H1 (cell line): Measurements from ENCODE around the gene PPM1D. TPM values are rescaled to one million over a fixed set of nuclear protein-coding genes. Genes with fewer than 3 reads are reported as not detected.

Experiments used
- CTCF ChIA-PET: fragments of 300-600 bp; sonication (Branson Sonifier 250); formaldehyde crosslinking; loops from one replicate; lab custom pipeline; 2021; ENCODE audit not compliant: partially characterized antibody; lab: Charles Lee
- POLR2A ChIA-PET: fragments of 300-600 bp; sonication (Branson Sonifier 250); formaldehyde crosslinking; loops from one replicate; lab custom pipeline; 2021; ENCODE audit warnings: inconsistent platforms; ENCODE audit not compliant: partially characterized antibody; lab: Charles Lee
- DNase-seq, 2 experiments: peaks; one replicate each; pipeline versions ENCODE4 v3.0.0 to v3.0.0-alpha.2; 2010 to 2022; ENCODE audit warnings: low spot score in 2 of 2, low read depth in 1 of 2, mixed read lengths in 1 of 2
- FAIRE-seq: peaks from 2 replicates; lab custom pipeline; 2011; peaks lifted over from hg19 to GRCh38; lab: Jason Lieb, UNC
- H2AFZ ChIP-seq: 2 replicates; pipeline ENCODE4 v1.8.1; 2012; ENCODE audit warnings: low read length, inconsistent platforms
- H2AK5ac ChIP-seq: 2 replicates; pipeline ENCODE4 v1.6.1; 2013; ENCODE audit warnings: low read depth, low read length
- H2BK120ac ChIP-seq: replicated peaks from 2 replicates; pipeline ENCODE3; 2013; ENCODE audit warnings: low read depth, low read length, inconsistent platforms
- H2BK12ac ChIP-seq: 2 replicates; pipeline ENCODE4 v1.6.1; 2013; ENCODE audit warnings: low read depth, low read length
- H2BK15ac ChIP-seq: 2 replicates; pipeline ENCODE4 v1.6.1; 2013; ENCODE audit warnings: low read length
- H2BK20ac ChIP-seq: 2 replicates; pipeline ENCODE4 v1.6.1; 2013; ENCODE audit warnings: low read length
- H2BK5ac ChIP-seq: 2 replicates; pipeline ENCODE4 v1.6.1; 2013; ENCODE audit warnings: low read depth, low read length
- H3K14ac ChIP-seq: 2 replicates; pipeline ENCODE4 v1.6.1; 2013; ENCODE audit warnings: inconsistent platforms; ENCODE audit not compliant: insufficient read length
- H3K18ac ChIP-seq: 2 replicates; pipeline ENCODE4 v1.6.1; 2013; ENCODE audit warnings: low read length; ENCODE audit errors: extremely low read depth
- H3K23ac ChIP-seq: 2 replicates; pipeline ENCODE4 v1.6.1; 2013; ENCODE audit warnings: inconsistent platforms; ENCODE audit not compliant: insufficient read length
- H3K23me2 ChIP-seq: 2 replicates; pipeline ENCODE4 v1.6.1; 2013; ENCODE audit warnings: low read depth, low read length
- H3K27ac ChIP-seq: 2 replicates; pipeline ENCODE4 v1.6.1; 2011; ENCODE audit warnings: low read depth, low read length, inconsistent platforms
- H3K27me3 ChIP-seq, 4 experiments: replicated peaks in 1 of 4; 1 replicate in 1 of 4; 2 replicates in 3 of 4; pipeline versions ENCODE4 v1.6.1 to v1.8.1; 2011 to 2013; ENCODE audit warnings: low read length in 3 of 4, mild to moderate bottlenecking in 3 of 4, inconsistent platforms in 2 of 4, mixed read lengths in 2 of 4, moderate library complexity in 1 of 4; ENCODE audit not compliant: control insufficient read depth in 3 of 4, insufficient read depth in 3 of 4; ENCODE audit errors: extremely low read depth in 1 of 4
- H3K36me3 ChIP-seq, 4 experiments: 2 replicates each; pipeline versions ENCODE4 v1.6.1 to v1.8.1; 2011 to 2013; ENCODE audit warnings: mild to moderate bottlenecking in 4 of 4, low read length in 3 of 4, moderate library complexity in 2 of 4, control low read depth in 1 of 4, inconsistent platforms in 1 of 4; ENCODE audit not compliant: insufficient read depth in 4 of 4, control insufficient read depth in 2 of 4
- H3K4ac ChIP-seq: replicated peaks from 2 replicates; pipeline ENCODE3; 2013; ENCODE audit warnings: low read length, low read depth, mixed read lengths, inconsistent platforms; ENCODE audit not compliant: insufficient read length
- H3K4me1 ChIP-seq, 4 experiments: replicated peaks in 1 of 4; 1 replicate in 1 of 4; 2 replicates in 3 of 4; pipeline versions ENCODE4 v1.6.1 to v1.8.1; 2011 to 2013; ENCODE audit warnings: low read length in 3 of 4, inconsistent platforms in 2 of 4, mixed read lengths in 1 of 4; ENCODE audit not compliant: insufficient read depth in 4 of 4, control insufficient read depth in 3 of 4
- H3K4me2 ChIP-seq, 2 experiments: 2 replicates each; pipeline versions ENCODE4 v1.6.1 to v1.8.1; 2011 to 2013; ENCODE audit warnings: low read depth in 2 of 2, low read length in 2 of 2, control low read depth in 1 of 2, inconsistent platforms in 1 of 2, mild to moderate bottlenecking in 1 of 2; ENCODE audit not compliant: insufficient read depth in 1 of 2
- H3K4me3 ChIP-seq, 4 experiments: fragments of 200-600, 300-600 bp in 1 of 4; sonication (generic), shearing (Covaris generic), sonication (Bioruptor Twin) in 1 of 4; 2 replicates each; pipeline versions ENCODE4 v1.5.1 to v1.8.1; 2011 to 2016; ENCODE audit warnings: low read length in 4 of 4, low read depth in 3 of 4, control low read depth in 2 of 4, inconsistent platforms in 2 of 4, mild to moderate bottlenecking in 2 of 4, mixed read lengths in 1 of 4, moderate library complexity in 1 of 4; ENCODE audit not compliant: insufficient read depth in 2 of 4; ENCODE audit errors: extremely low read depth in 1 of 4
- H3K56ac ChIP-seq: replicated peaks from 2 replicates; pipeline ENCODE3; 2013; ENCODE audit warnings: low read depth, mild to moderate bottlenecking, mixed read lengths, low read length, inconsistent platforms; ENCODE audit not compliant: insufficient read length
- H3K79me1 ChIP-seq: 2 replicates; pipeline ENCODE4 v1.6.1; 2013; ENCODE audit warnings: low read depth, low read length, control low read depth
- H3K79me2 ChIP-seq, 2 experiments: 2 replicates each; pipeline versions ENCODE4 v1.6.1 to v1.8.1; 2012 to 2013; ENCODE audit warnings: low read length in 2 of 2, mild to moderate bottlenecking in 2 of 2, inconsistent platforms in 1 of 2; ENCODE audit not compliant: insufficient read depth in 2 of 2, control insufficient read depth in 1 of 2
- H3K9ac ChIP-seq, 4 experiments: replicated peaks in 1 of 4; 1 replicate in 1 of 4; 2 replicates in 3 of 4; pipeline versions ENCODE4 v1.6.1 to v1.8.1; 2011 to 2013; ENCODE audit warnings: low read depth in 3 of 4, low read length in 3 of 4, control low read depth in 2 of 4, mild to moderate bottlenecking in 2 of 4, moderate library complexity in 2 of 4, inconsistent platforms in 1 of 4; ENCODE audit errors: extremely low read depth in 1 of 4
- H3K9me3 ChIP-seq, 2 experiments: 2 replicates each; pipeline versions ENCODE4 v1.6.1 to v1.8.1; 2012 to 2013; ENCODE audit warnings: mild to moderate bottlenecking in 2 of 2, moderate library complexity in 2 of 2, control low read depth in 1 of 2, inconsistent platforms in 1 of 2, low read depth in 1 of 2, low read length in 1 of 2, mixed read lengths in 1 of 2; ENCODE audit not compliant: insufficient read depth in 2 of 2
- H4K20me1 ChIP-seq, 2 experiments: replicated peaks in 1 of 2; 2 replicates each; pipeline versions ENCODE3 to v1.8.1; 2011 to 2013; ENCODE audit warnings: inconsistent platforms in 2 of 2, low read length in 2 of 2, mild to moderate bottlenecking in 1 of 2; ENCODE audit not compliant: insufficient read depth in 2 of 2, control insufficient read depth in 1 of 2
- H4K5ac ChIP-seq: 2 replicates; pipeline ENCODE4 v1.6.1; 2013; ENCODE audit warnings: low read length, low read depth, mixed read lengths, inconsistent platforms; ENCODE audit not compliant: insufficient read length
- H4K8ac ChIP-seq: 2 replicates; pipeline ENCODE4 v1.8.0; 2013; ENCODE audit warnings: mild to moderate bottlenecking, moderate library complexity, low read length, inconsistent platforms; ENCODE audit not compliant: insufficient read depth; ENCODE audit errors: extremely low read depth
- H4K91ac ChIP-seq: replicated peaks from 2 replicates; pipeline ENCODE3; 2013; ENCODE audit warnings: low read length, mixed read lengths, inconsistent platforms; ENCODE audit not compliant: insufficient read length
- TCF12 ChIP-seq: IDR thresholded peaks from 2 replicates; pipeline ENCODE4 v1.6.1; 2011; ENCODE audit warnings: low read depth, mild to moderate bottlenecking, low read length
- WGBS, 2 experiments: shearing (Covaris generic) in 1 of 2; methylation state at CpG; one replicate each; pipeline versions ENCODE4 v1.1.6 to v1.1.7; 2013 to 2015; ENCODE audit warnings: low lambda C conversion rate in 2 of 2, mixed read lengths in 2 of 2, inconsistent platforms in 1 of 2, low coverage in 1 of 2, missing lambda C conversion rate in 1 of 2; ENCODE audit not compliant: insufficient replicate concordance in 2 of 2, insufficient coverage in 1 of 2, insufficient read length in 1 of 2; ENCODE audit errors: extremely low coverage in 1 of 2, missing lambda C conversion rate in 1 of 2; 5-methylcytosine and 5-hydroxymethylcytosine counted together
- polyA plus RNA-seq, 7 experiments: library from polyadenylated mRNA; depleted of rRNA in 3 of 7; stranded (reverse) in 5 of 7; unstranded in 2 of 7; fragments of >200 nt in 5 of 7; fragments of 200-250 nt in 2 of 7; gene quantifications; 1 replicate in 5 of 7; 2 replicates in 1 of 7; 4 replicates in 1 of 7; pipeline versions ENCODE4 v1.2.1 to v1.2.3, GENCODE V29; 2011 to 2013; ENCODE audit warnings: missing spikeins in 2 of 7, mixed read lengths in 2 of 7
- total RNA-seq: library from RNA; stranded (reverse); fragmentation: NEBNext Ultra II Directional; extraction: Animal tissue kit (Norgen Biotek cat#: 25700); gene quantifications from 2 replicates; pipeline ENCODE4 v1.2.1, GENCODE V29; 2021

Gene PPM1D
- total and polyA plus RNA-seq, 2 of the 8 experiments (the other 6 are each of a cell fraction or from before 2014, with no cell fraction given) = 5.0 to 16.7 TPM

- Histone ChIP-seq H4K91ac (no peak overlapping the region), H2BK15ac (no peak overlapping the region), H3K27ac (no peak overlapping the region), H3K9ac (no peak overlapping the region), H3K23ac (no peak overlapping the region), H3K79me1 (0 out of 2 replicates have a peak, but pooled peaks cover 2% of the 10 kb centered on the region), H4K20me1 (peaks cover 0 to 2% of the 10 kb centered on the region in 2 experiments), H3K79me2 (peaks cover 0 to 85% of the 10 kb centered on the region in 2 experiments; a peak in 3 of 4 replicates), H2AFZ (no peak overlapping the region), H3K27me3 (no peaks in the 10 kb centered on the region), H4K8ac (no peak overlapping the region), H2BK20ac (no peak overlapping the region), H3K23me2 (no peaks in the 10 kb centered on the region), H2BK12ac (no peak overlapping the region)
- POLR2A ChIA-PET = interaction anchor here (1.1 kb wide), 1 partner anchor 19 kb away, joined by 3 read pairs; no protein-coding TSS in a partner anchor
- no peak for DNase-seq
- no peak for TF ChIP-seq TCF12
- TF ChIP-seq, all 59 proteins: peak for 0
- no peak overlapping the region for H3K4ac ChIP-seq
- no peak overlapping the region for H3K14ac ChIP-seq
- no peak overlapping the region for H4K5ac ChIP-seq
- no peaks in the 10 kb centered on the region for H3K4me1 ChIP-seq
- no peak overlapping the region for H3K56ac ChIP-seq
- CTCF ChIA-PET = interaction anchor here (0.7 kb wide), 1 partner anchor 44 kb away, joined by 4 read pairs; no protein-coding TSS in a partner anchor
- H2BK120ac ChIP-seq = no peak overlapping the region
- no peak overlapping the region for H3K4me2 ChIP-seq
- no peak for FAIRE-seq
- H3K18ac ChIP-seq = no peak overlapping the region
- no peak overlapping the region for H2BK5ac ChIP-seq
- no peak overlapping the region for H3K4me3 ChIP-seq
- no peaks in the 10 kb centered on the region; a peak in 3 of 8 replicates for H3K36me3 ChIP-seq
- no peak overlapping the region for H2AK5ac ChIP-seq
- WGBS, 2 experiments = 84% methylated on average over 3 of the region's 3 CpGs; no CpG with 5 or more reads in 1 of the 2 experiments
- H3K9me3 ChIP-seq = peaks cover 3 to 6% of the 10 kb centered on the region in 2 experiments; a peak in 1 of 4 replicates
Observed at GRCh38 chr17:60618080-60618479, 18.1 kb downstream of the PPM1D start.
